ENCODE results near the gene FGF14.

Gene FGF14

DNA sequence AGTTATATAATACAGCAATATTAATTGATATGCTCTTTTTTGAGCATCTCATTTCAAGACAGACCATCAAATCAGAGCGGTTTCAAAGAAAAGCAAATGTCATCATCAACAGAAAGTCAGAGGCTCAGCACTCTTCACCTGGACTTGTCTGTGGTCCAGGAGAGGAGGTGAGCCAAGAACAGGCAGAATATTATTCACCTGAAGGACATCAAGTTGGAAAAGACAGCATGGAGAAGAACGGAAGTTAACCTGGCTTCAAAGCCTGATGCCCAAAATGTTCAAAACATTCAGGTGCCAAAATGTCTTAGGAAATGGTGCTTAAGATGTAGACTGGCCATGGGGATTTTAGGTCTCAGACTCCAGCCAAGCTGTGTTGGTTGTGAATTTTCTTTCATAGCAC lies 40.7 kb downstream of the FGF14 start:
- no peak for DNase-seq

DNA sequence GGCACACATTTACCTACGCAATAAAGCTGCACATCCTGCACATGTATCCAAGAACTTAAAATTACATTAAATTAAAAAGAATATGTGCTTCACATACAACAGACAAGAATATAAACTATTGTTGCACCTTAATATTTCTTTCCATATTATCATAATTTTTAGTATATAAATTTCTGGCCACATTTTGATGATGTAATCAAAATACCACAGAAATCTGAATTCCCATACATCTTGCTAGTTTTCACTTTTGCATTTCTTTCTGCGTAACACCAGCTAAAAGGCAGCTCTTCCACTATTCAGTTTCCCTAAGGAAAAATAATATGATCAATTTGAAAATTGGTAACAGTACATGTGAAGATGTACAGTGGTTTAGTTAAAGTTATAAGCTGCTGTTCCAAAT lies 42.6 kb downstream of the FGF14 start:
- no peak for DNase-seq

DNA sequence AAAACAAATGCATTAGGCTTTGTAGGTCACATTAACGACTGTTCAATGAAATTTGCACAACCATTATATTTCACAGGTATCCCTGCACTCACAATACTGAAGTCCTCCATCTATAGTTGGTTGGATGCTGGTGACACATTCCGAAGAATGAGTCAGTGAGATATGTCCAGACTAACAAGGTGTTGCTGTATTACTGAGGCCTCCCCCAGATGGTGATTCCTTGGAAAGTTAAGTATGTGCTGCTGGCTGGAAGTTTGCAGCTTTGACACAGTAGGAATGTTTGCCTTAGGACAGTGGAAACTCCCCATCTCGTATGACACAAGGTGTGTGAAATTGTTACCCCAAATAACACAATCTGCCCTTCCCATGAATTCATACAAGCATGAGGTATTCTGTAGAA lies 46.6 kb downstream of the FGF14 start:
- DNase-seq: no peak

DNA sequence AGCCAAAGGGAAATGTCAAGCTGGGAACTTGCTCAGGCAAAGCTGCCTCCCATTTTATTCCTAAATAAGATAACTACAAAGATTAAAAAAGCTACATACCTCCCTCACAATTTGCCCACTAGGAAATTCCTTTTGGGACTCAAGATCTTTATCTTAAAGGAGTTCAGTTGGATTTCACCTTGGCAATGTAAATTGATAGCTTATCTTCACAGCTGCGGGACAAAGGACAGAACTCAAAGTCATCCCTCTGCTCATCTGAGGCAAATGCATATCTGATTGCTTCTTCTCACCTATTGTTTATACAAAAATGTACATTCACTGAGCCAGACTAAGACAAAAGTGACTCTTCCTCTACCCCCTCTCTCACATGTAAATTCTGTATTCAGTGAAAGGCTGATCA lies 47.8 kb downstream of the FGF14 start:
- DNase-seq: no peak

DNA sequence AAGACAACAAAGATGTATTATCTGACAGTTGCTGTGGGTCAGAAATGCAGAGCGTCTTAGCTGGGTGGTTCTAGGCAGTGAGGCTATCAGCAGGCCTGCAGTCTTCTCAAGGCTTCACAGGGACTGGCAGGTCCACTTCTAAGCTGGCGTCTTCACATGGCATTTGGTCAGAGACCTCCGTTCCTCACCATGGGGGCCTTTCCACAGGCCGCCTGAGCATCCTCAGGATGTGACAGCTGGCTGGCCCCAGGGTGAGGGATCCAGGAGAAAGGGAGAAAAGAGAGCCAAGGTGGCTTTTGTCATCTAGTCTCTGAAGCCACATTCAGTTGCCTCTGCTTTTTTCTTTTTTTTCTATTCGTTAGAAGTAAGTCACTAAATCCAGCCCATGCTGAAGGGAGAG lies 50.3 kb downstream of the FGF14 start:
- no peak for DNase-seq

DNA sequence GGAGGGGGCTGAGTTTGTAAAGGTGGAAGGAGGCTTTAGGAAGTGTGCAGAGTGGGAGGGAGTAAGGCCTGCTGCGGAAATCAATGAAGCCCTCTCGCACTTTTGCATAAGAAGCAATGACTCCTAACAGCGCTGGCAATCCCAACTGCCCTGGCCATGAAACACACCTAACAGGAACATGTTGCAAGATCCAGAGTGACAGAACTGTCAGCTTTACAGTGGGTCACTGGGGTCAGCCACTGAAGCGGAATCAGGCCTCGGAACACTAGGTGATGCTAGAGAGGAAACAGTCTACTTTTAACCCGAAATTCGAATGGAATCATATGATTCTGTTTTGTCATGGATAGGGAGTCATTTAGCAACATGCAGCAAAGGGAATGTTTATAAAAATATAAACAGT lies 54.4 kb downstream of the FGF14 start:
- DNase-seq: no peak

DNA sequence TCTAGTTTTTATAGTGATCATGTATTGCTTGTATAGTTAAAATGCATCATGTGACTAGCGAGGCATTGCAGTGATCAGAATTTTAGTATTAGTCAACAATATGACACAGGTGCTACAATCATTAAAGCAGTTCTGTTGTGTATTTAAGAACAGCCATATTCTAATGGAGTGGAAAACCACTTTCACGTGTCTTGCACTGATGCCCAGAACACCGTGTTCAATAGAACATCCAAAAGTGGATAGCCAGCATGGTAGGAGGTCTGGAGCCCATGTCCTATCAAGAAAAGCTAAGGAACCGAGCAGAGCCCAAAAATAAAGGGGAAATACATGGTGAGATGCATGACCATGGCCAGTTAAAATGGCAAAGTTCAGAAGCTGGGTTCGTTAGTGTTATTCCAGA lies 55.1 kb downstream of the FGF14 start:
- DNase-seq: no peak

DNA sequence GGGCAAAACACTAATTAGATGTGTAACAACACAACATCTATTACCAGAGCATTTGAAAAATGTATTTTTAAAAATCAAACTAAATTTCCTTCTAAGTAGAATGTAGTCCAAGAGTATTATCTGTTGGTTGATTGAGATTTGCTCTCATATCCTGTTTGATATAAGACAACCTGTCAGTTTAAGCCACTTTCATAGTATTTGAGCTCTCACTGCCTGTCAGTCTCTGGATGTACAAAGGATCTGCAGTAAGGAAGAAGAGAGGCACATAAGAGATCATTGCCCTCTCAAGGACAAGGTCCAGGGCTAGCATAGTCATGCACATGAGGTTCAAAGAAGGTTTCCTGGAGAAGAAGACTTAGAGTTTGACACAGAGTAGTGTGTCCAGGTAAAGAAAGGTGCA lies 57.4 kb downstream of the FGF14 start:
- DNase-seq: no peak

DNA sequence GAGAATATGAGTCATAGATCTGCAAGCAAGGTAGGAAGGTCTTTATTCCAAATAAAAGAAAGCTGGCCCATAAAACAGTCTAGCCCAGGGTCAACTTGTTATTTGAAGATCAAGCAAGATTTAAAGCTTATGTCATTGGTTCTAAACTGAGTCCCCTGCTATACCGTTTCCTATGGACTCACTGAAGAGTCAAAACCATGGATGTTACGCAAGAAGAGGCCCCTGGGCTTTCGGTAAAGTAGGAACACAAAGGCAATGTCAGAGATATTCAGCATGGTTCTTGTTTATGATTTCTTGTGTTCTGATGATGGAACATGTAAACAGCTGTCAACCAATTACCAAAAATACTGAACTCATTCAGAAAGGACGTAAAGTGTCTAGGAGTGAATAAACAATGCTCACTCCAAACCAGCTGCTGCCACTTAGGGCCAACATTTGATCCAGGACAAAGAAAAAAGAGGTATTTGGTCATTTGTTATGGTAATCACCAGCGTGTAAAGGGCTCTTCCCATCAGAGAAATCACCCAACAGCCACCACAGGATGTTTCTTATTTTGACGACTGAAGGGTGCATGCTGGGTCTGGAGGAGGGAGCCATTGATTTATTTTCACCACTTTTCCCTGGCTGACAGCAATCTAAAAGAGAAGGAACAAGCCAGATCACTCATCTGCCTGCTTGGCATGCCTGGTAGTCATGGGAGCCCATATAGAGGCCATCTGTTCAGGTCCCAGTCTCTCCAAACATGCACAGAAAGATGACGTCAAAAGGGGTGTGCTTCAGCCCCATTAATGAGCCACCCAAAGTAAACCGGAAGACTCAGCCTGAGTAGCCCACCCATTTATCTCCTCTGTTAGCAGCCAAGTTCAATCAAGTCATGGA lies 68.3 kb downstream of the FGF14 start:
- no peak for DNase-seq

DNA sequence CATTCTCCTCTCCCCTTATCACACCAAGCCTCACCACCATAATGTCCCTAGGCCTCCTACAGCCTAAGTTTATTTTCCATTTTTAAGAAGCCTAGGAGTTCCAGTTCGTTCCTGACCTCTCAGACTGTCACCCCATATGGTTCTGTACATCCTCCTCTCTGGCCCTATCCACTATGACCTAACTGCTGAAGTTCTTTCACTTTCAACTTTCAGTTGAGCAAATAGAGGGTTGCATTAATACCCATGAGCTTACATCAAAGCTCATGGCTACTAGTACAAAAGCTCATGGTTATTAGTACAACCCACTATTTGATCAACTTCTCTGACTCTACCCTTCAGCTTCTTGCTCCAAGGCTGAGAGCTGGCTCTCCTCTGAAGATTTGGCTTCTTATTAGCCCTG lies 72.9 kb downstream of the FGF14 start:
- DNase-seq: no peak

DNA sequence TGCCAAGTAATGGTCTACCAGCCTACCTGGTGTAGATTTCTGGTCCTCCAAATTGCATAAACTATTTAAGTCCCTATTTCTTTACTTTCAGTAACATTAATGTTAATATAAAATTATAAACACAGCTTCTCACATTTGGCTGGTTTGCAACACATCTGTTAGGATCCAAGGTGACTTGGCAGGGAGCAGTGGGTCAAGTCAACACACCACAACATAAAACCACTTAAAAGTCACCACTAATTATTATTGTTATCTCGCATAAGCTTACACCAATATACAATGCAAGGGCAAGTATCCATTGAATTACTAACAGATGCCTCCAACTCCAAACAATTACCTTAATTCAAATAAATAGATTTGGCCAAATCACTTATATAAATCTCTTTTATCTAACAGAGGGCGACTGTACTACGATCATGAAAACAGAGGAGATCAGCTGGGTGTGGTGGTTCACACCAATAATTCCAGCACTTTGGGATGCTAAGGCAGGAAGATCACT lies 74.7 kb downstream of the FGF14 start:
- DNase-seq: no peak

DNA sequence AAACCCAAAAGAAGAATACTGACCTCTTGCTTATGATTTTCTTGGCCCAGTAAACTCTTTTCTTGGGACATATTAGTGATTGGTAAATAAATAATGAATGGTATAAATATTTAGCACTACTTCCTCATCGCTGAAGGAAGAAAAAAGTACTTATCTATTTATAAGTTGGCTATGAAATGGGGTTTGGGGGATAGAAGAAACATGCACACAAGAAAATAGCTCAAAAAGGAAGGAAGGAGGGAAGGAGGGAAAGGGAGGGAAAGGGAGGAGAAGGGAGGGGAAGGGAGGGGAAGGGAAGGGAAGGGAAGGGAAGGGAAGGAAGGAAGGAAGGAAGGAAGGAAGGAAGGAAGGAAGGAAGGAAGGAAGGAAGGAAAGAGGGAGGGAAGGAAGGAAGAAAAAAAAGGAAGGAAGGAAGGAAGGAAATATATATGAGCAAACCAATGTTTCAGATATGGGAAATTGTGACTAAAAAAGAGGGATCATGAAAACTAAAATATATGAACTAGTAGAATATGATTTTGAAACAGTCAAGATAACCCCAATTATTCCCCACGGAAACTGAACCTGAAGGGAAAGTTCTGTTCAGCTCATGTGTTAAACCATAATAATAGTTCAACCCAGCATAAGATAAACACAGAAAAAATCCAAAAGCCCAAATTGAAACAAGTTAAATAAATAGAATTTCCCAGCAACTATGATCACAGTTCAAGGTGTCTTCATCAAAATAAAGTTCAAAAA lies 75.3 kb downstream of the FGF14 start:
- DNase-seq: no peak

DNA sequence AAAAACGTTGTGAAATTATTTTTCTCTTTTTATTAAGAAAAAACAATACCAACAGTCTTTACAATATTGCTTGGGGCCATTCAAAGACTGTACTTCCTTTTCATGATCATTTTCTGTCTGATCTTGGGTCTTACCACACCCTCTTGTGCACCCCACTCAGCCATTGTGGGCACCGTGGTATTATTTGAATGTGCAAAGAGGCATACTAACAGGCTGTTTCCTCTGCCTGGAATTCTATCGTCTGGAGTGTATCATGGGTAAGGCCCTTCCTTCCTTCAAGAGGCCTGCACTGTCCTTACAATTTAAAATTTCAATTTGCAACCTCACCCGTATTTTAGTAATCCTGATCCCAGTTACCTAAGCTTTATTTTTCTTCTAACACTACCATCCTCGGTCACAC lies 76.5 kb downstream of the FGF14 start:
- no peak for DNase-seq

DNA sequence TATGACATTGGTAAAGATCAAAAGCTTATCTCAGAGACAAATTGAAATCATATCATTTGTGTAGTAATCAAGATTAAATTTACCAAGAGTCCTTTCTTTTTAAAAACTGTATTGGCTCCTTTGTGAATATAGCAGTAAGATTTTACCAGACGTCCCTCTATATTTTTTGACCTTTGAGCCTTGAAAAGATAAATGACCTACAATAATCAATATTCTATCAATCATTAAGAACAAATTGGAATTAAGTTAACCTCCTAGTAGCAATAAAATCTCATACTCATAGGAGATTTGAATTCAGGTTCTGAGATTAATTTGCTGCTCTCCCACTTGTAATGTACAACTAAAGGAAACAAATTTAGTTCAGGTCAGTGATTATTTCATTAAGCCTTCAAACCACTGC lies 78.3 kb downstream of the FGF14 start:
- no peak for DNase-seq

DNA sequence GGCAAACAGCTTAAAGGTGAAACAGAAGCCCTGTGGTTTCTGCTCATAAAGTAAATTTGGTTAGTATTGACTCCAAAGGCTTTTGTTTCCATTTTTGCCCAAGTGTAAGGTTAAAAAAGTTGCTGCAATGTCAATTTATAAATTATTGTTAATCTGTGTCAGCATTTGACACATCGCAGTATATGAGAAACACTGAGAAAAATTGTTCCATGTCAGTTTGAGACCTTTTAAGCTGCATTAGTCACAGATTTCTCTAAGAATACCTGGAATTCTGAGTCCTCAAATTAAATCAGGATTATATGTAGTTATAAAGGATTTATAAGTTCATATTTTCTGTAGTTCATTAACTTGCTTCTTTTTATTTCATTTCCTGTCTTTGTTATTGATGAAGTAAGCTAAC lies 78.8 kb downstream of the FGF14 start:
- DNase-seq: no peak

DNA sequence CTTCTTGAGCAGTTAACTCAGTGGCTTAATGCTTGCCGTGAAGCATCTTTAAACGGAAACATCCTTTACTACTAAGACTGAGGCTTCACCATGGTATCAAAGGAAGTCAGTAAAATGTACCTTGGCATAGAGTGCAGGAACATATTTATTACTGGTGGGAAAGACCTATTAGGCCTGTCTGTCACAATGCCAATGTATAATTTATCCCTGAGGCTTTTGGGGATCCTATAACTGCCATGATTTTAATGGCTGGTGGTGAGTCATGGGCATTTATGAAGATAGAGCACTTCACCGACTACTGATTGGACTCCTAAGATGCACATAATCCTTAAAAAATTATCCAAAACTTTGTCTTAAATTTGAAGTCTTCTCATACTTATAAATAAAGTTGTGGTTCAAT lies 79.6 kb downstream of the FGF14 start:
- no peak for DNase-seq

DNA sequence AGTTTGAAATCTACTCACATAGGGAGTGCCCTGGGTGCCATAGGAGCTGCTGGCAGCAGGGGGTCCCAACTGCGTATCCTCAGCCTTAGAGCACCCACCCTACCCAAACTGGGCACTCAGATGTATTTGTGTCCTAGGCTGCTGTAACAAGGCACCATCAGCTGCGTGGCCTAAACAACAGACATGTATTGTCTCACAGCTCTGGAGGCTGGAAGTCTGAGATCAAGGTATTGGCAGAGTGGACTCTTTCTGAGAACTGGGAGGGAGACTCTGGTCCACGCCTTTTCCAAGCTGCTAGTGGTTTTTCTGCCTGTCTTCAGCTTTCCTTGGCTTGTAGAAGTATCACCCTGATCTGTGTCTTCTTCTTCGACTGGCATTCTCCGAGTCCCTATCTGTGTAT lies 83.6 kb downstream of the FGF14 start:
- DNase-seq: no peak

DNA sequence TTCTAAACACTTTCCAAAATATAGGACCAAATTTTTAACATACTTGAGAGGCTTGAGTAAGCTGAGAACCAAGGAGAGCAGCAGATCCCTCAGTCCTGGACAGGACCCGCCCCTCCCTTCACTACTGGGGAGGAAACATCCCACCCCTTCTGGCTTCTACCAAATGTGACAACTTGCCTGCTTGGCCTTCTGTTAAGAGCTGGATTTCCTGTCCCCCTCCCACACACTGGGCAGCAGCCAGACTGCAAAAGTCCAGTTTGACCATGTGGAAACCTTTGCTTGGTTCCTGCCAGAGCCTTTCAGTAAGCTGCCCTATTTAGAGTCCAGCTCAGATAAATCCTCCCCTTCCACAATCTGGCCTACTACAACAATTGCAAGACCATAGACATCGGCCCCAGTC lies 84.3 kb downstream of the FGF14 start:
- no peak for DNase-seq

DNA sequence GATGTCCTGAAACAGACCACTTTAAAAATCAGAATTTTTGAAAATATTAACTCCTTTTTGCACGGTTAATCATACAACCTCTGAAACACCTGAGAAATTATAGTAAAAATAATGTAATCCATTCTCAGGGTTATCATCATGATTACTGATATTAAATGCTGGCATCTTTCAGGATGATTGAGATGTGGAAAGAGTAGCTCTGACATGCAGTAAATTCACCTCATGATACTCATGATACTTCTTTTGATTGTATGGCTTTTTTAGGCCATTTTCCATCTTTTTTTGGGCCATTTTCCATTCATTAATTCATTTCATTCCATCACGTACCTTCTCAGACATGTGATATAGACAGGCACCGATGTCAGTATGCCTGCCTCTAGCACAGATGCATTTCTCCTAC lies 85.1 kb downstream of the FGF14 start:
- DNase-seq: no peak

DNA sequence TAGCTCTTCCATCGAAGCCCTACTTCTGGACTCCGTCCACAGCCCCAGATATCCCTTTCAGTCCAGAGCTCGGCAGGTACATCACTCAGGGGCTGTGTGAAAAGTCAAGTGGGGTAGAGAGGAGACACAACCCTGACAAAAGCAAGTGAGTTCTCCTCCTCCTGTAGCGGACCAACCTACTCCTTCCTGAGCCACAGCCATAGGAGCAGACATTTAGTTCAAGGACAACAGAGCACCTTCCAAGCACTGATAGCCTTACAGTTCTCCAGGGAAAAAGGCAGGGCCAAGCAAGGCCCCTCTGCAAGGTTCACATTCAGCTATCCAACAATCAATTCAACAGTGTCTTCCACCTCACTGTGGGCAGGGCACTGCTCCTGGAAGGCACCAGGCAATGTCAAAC lies 89.0 kb downstream of the FGF14 start:
- no peak for DNase-seq

DNA sequence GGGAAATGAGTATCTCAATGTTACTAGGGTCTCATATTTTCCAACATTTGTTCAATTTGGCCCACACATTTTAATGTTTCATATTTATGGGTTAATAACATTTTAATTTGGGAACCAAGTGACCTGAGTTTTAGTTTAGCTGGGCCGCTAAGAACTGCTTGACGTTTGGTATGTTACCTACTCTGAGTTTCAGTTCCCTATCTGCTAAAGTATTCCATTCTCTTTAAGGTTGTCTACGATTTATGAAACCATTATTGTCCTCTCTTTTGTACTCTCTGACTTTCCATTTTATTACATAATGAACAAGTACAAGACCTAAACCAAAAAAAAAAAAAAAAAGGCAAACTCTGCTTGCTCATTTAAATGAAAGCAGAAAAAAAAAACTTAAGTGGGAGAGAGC lies 89.9 kb downstream of the FGF14 start:
- DNase-seq: no peak

DNA sequence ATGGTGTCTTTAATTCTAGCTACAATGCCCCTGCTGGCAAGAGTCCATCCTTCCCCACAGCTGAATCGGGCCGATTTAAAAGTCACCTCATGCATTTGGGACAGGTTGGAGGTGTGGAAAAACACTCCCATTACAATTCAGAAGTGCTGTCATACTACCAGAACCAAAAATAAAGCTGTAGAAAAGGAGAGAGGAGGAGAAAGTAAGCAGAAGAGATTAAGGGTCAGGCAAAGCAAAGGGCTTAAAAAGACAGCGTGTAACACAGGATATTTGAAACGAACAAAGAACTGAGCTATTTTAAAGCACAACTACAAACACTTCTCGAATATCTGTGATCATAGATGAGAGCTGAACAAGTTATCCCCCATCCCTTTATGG lies 90.4 kb downstream of the FGF14 start:
- DNase-seq: no peak

DNA sequence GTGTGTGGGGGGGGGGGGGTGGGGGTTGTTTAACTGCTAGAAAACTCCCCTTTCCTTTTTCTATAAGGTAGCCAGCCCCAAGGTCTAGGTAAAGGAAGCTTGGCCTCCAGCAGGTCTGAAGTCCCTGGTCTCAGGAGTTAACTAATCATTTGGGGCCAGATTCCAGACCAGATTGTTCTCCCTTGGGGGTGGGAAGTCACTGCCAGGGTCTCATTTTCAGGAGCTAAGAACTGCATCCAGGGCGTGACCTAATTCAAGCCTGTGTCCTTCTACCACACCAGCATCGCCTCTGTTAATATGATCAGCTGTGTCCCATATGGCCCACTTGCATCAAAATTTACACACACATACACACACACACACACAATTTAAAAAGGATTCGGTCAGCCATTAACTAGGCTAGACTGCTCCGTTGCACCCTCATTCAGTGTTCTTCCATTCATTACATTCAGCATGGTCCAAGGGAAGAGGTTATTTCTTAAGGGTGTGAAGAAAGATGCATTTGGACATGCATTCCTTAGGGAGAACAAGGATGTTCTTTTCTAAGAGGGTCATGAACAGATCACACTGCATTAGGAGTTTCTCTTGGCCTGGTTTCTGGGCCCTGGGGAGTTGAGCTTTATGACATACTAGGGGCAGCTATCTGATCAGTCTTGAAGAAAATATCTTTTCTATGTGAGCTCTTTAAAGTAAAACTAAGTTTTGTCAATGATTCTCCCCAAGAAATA lies 91.0 kb downstream of the FGF14 start:
- DNase-seq: no peak

DNA sequence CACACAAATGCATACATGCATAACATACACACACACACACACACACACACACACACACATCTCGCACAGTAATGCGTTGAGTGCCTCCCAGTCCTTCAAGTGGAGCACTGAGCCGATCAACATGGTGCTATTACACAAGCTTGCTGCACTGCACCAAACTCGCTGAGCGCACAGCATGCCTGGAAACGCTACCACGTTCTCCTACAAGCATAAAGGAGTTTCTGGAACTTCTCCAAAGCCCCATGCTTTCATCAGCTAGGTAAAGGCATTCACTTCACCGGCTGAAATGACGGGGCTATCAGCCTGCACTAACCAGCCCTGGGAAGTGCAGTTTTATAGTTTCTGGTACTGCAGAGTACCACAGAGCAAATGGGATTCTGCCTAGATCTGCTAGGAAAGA lies 92.7 kb downstream of the FGF14 start:
- DNase-seq: no peak
